HUES48 (cell line): Measurements from ENCODE around the gene CDH13.

Experiments used
- H3K27ac ChIP-seq: one replicate; pipeline ENCODE4 v1.7.0; 2013; ENCODE audit warnings: low read depth, low read length, inconsistent platforms
- H3K27me3 ChIP-seq: 2 replicates; pipeline ENCODE4 v1.6.1; 2013; ENCODE audit warnings: mild to moderate bottlenecking, low read length; ENCODE audit not compliant: control insufficient read depth, insufficient read depth
- H3K36me3 ChIP-seq: 2 replicates; pipeline ENCODE4 v1.6.1; 2013; ENCODE audit warnings: low read length; ENCODE audit not compliant: control insufficient read depth, insufficient read depth
- H3K4me1 ChIP-seq: 2 replicates; pipeline ENCODE4 v1.6.1; 2013; ENCODE audit warnings: mild to moderate bottlenecking, low read length; ENCODE audit not compliant: control insufficient read depth, insufficient read depth
- H3K4me3 ChIP-seq: 2 replicates; pipeline ENCODE4 v1.5.1; 2013; ENCODE audit warnings: mild to moderate bottlenecking, low read depth, low read length
- H3K9ac ChIP-seq: 2 replicates; pipeline ENCODE4 v1.6.1; 2013; ENCODE audit warnings: mild to moderate bottlenecking, low read depth, low read length, moderate library complexity
- H3K9me3 ChIP-seq: 2 replicates; pipeline ENCODE4 v1.6.1; 2013; ENCODE audit warnings: low read length; ENCODE audit not compliant: control insufficient read depth, insufficient read depth

The CDH13 gene

DNA sequence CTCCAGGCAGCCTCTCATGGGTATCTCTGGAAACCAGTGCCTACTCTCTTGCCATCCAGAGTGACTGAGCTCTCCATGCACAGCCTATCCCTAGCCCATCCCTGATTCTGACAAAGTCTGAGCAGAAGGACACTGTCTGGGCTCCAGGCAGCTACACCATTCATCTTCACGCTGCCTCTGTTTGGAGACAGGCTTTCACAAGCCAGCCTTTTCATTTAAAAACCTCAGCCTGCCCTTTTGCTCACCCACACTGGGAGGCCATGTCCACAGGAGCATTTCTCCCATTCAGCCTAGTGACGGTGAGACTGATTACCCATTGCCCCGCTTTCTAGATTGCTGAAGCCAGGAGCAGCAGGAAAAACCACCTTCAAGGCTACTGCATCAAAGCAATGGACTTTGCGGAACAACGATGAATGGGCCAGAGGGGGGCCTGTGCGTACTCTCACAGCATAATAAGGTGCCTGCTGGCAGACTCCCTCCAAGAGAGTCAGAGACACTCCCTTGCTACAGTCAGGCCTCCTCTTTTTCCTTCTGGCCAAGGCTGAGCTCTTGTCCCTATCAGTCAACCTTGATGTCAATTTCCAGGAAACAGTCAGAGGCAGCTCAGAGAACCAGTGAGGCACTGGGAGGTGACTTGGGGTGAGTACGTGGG is 24.7 kb upstream of the CDH13 start:
- H3K9ac ChIP-seq: no peak overlapping the region
- no peaks in the 10 kb centered on the region for H3K27me3 ChIP-seq
- H3K36me3 ChIP-seq: no peaks in the 10 kb centered on the region
- peaks cover 31% of the 10 kb centered on the region for H3K4me1 ChIP-seq
- H3K27ac ChIP-seq: no peak overlapping the region
- peaks cover 26% of the 10 kb centered on the region for H3K9me3 ChIP-seq
- no peak overlapping the region for H3K4me3 ChIP-seq

DNA sequence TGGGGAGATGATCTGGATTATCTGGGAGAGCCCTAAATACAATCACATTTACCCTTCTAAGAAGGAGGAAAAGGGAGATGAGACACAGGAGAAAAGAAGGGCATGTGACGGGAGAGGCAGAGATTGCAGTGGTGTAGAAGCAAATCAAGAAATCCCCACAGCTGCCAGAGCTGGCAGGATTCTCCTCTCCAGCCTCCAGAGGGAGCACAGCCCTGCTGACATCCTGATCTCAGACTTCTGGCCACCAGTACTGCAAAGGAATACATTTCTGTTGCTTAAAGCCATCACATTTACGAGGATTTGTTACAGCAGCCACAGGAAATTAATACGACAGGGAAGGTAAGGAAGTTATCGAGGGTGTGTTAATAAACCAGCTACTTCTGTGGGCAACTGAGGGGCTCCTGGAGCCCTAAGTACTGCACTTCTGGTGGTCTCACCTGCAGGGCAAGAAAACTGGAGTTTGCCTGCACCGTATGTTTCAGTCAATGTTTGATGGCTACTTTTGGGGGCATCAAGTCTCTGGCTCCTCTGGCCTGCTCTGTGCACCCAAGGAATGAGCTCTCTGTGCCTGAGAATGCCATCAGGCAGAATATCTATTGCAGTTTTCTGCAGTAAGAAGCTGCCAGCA is 22.9 kb upstream of the CDH13 start:
- H3K27me3 ChIP-seq: no peaks in the 10 kb centered on the region
- H3K4me1 ChIP-seq: peaks cover 31% of the 10 kb centered on the region
- no peak overlapping the region for H3K27ac ChIP-seq
- no peaks in the 10 kb centered on the region for H3K36me3 ChIP-seq
- H3K9me3 ChIP-seq: peaks cover 18% of the 10 kb centered on the region
- H3K4me3 ChIP-seq: no peak overlapping the region
- no peak overlapping the region for H3K9ac ChIP-seq

- Histone ChIP-seq H3K27me3 (no peaks in the 10 kb centered on the region), H3K27ac (no peak overlapping the region), H3K9ac (no peak overlapping the region), H3K36me3 (no peaks in the 10 kb centered on the region), H3K4me3 (no peak overlapping the region), H3K4me1 (peaks cover 31% of the 10 kb centered on the region), H3K9me3 (peaks cover 11% of the 10 kb centered on the region)
Measured at GRCh38 chr16:82605076-82605475, 21.7 kb upstream of the CDH13 start.

DNA sequence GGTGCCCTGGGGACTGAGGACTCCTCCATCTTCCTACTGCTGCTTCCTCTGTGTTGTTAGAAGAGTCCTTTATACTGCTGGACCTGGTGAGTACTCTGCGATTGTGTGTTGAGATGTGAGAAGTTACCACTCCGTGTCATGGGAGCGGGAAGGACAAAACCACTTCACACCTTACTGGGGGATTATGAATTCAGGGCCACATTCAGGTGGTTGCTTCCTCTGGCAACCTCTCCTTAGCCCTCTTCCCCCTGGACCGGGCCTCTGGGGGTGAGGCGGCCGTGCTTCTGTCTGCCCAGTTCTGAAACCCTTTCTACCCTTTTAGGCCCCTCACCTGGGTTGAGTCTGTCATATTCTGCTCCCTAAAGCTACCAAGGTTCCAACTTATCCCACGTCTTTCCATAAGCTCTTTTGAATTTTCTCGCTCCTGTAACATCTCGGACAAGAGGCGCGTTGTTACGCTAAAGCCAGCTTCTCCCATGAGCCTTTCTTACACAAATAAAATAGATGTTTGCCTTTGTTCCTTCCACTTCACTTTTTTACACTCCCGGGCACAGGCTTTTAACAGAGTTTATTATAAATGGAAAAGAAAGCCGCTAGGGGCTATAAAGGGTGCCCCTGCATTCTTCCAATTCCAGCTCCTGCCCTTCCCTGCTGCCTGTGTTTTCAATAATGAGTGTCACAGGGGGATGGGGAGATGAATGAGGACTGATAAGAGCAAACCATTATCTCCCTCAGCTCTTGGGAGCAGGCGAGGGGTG is 20.7 kb upstream of the CDH13 start:
- H3K36me3 ChIP-seq: no peaks in the 10 kb centered on the region
- no peaks in the 10 kb centered on the region for H3K27me3 ChIP-seq
- H3K9me3 ChIP-seq: peaks cover 1% of the 10 kb centered on the region; the same call in 1 of the 2 replicates
- H3K27ac ChIP-seq: peak overlapping the region; percentile 71
- no peak overlapping the region for H3K9ac ChIP-seq
- peaks cover 31% of the 10 kb centered on the region for H3K4me1 ChIP-seq
- 0 out of 2 replicates have a peak overlapping the region, but pooled peaks have one; percentile 3 for H3K4me3 ChIP-seq

- Histone ChIP-seq H3K4me1 (peaks cover 17% of the 10 kb centered on the region), H3K36me3 (no peaks in the 10 kb centered on the region), H3K4me3 (no peak overlapping the region), H3K9ac (no peak overlapping the region), H3K9me3 (no peaks in the 10 kb centered on the region), H3K27me3 (no peaks in the 10 kb centered on the region; the same call in 1 of the 2 replicates), H3K27ac (no peak overlapping the region)
Measured at GRCh38 chr16:82609140-82609539, 17.6 kb upstream of the CDH13 start.

- no peak overlapping the region for H3K27ac ChIP-seq
- no peaks in the 10 kb centered on the region for H3K9me3 ChIP-seq
- no peak overlapping the region for H3K9ac ChIP-seq
- H3K4me1 ChIP-seq: no peaks in the 10 kb centered on the region
- no peaks in the 10 kb centered on the region for H3K36me3 ChIP-seq
- no peak overlapping the region for H3K4me3 ChIP-seq
- H3K27me3 ChIP-seq: no peaks in the 10 kb centered on the region; the same call in 1 of the 2 replicates
Measured at GRCh38 chr16:82612263-82612662, 14.5 kb upstream of the CDH13 start.

DNA sequence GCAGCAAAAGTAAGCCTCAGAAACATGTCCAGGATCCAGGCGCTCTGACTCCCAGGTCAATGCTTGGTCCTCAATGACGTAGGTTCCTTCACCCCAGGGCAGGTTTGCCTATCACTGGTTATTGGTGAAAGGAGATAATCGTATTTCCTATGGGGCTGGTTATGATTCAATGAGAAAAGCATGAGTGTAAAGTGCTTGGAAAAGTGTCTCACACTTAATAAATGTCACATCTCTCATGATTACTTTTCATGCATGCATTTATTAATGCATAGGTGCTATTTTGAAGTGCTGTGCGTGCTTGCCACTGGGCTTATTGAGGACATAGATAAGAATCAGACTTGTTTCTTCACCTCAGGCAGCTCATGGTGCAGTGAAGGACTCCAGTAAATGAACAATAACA is 10.4 kb upstream of the CDH13 start:
- H3K4me1 ChIP-seq: no peaks in the 10 kb centered on the region
- no peaks in the 10 kb centered on the region for H3K36me3 ChIP-seq
- H3K27ac ChIP-seq: no peak overlapping the region
- H3K9ac ChIP-seq: no peak overlapping the region
- no peak overlapping the region for H3K4me3 ChIP-seq
- no peaks in the 10 kb centered on the region for H3K9me3 ChIP-seq
- H3K27me3 ChIP-seq: no peaks in the 10 kb centered on the region; the same call in 1 of the 2 replicates

DNA sequence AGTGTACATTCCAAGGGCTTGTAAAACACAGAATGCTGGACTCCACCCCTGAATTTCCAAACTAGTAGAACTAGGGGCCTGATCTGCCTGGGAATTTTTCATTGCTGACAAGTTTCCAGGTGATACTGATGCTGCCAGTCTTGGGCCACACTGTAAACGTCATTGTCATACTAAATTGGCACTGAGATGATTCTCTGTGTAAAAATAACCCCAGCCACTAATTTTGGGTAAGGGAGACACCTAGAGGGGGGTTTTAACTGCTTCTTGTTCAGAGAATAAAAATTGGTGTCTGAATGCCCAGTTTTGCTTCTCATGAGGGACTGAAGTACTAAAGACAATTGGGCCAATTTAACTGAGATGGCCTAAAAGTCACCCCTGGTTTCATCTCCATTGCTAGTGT is 5.0 kb upstream of the CDH13 start:
- Histone ChIP-seq H3K9me3 (no peaks in the 10 kb centered on the region), H3K36me3 (no peaks in the 10 kb centered on the region), H3K27ac (no peak overlapping the region), H3K27me3 (peaks cover 29% of the 10 kb centered on the region), H3K4me3 (no peak overlapping the region), H3K9ac (no peak overlapping the region), H3K4me1 (peaks cover 3% of the 10 kb centered on the region; the same call in 1 of the 2 replicates)

- no peak overlapping the region for H3K9ac ChIP-seq
- no peak overlapping the region for H3K4me3 ChIP-seq
- H3K9me3 ChIP-seq: no peaks in the 10 kb centered on the region
- peaks cover 6% of the 10 kb centered on the region for H3K4me1 ChIP-seq
- H3K36me3 ChIP-seq: no peaks in the 10 kb centered on the region
- peaks cover 43% of the 10 kb centered on the region for H3K27me3 ChIP-seq
- H3K27ac ChIP-seq: no peak overlapping the region
Measured at GRCh38 chr16:82623241-82623640, 3.5 kb upstream of the CDH13 start.

GRCh38 chr16:82625066-82625968 is 1.5 kb upstream of the CDH13 start:
- H3K4me1 ChIP-seq: peaks cover 26% of the 10 kb centered on the region
- H3K27me3 ChIP-seq: peaks cover 58% of the 10 kb centered on the region
- no peak overlapping the region for H3K4me3 ChIP-seq
- no peak overlapping the region for H3K9ac ChIP-seq
- H3K36me3 ChIP-seq: no peaks in the 10 kb centered on the region
- no peak overlapping the region for H3K27ac ChIP-seq
- H3K9me3 ChIP-seq: no peaks in the 10 kb centered on the region
